Fibroblast of lung (primary cell): ENCODE measurements around the gene ST6GAL2.

Experiments used
- EZH2 ChIP-seq: IDR thresholded peaks from 2 replicates; pipeline ENCODE4 v1.5.1; 2012; ENCODE audit warnings: low read length, control low read depth, mild to moderate bottlenecking; ENCODE audit errors: missing control alignments
- TF ChIP-seq, protein P1 (sequence below), 2 donors: IDR thresholded peaks in 1 of 2; conservative IDR thresholded peaks in 1 of 2; 1 replicate in 1 of 2; 2 replicates in 1 of 2; pipeline ENCODE4 v1.5.1; 2011 to 2012; ENCODE audit warnings: low read length in 2 of 2, control low read depth in 1 of 2, inconsistent platforms in 1 of 2, low read depth in 1 of 2, mild to moderate bottlenecking in 1 of 2

DNA sequence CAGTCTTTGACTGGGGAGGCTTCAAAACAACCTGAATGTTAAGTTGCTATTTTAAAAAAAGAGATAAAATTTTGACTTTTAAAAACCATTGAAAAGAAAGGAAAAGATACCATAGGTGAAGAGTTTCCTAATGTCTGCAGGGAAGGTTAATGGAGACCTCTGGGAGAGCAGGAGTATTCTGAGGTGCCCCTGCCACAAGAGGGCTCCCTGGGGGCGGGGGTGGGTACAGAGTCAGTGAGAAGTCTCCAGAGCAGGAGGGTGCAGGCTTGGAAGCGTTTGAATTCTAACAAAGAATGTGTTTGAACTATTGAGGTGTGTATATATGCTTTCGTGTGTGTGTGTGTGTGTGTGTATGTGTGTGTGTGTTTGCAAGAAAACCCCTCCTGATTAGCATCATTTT is 46.7 kb upstream of the ST6GAL2 start:
- TF ChIP-seq, protein P1, sequence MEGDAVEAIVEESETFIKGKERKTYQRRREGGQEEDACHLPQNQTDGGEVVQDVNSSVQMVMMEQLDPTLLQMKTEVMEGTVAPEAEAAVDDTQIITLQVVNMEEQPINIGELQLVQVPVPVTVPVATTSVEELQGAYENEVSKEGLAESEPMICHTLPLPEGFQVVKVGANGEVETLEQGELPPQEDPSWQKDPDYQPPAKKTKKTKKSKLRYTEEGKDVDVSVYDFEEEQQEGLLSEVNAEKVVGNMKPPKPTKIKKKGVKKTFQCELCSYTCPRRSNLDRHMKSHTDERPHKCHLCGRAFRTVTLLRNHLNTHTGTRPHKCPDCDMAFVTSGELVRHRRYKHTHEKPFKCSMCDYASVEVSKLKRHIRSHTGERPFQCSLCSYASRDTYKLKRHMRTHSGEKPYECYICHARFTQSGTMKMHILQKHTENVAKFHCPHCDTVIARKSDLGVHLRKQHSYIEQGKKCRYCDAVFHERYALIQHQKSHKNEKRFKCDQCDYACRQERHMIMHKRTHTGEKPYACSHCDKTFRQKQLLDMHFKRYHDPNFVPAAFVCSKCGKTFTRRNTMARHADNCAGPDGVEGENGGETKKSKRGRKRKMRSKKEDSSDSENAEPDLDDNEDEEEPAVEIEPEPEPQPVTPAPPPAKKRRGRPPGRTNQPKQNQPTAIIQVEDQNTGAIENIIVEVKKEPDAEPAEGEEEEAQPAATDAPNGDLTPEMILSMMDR (conservative IDR thresholded peaks at IDR 0.05 in 1 of 2, IDR thresholded peaks at IDR 0.05 in 1 of 2; ENCODE audit: low read depth in 1 of 2, low read length in 2 of 2), result no peak
- no peak for TF ChIP-seq EZH2
